K562 (cell line): ENCODE measurements around the gene MAP1LC3B2.

ENCODE experiments used
- CTCF ChIP-seq, 3 experiments: IDR thresholded peaks in 2 of 3; conservative IDR thresholded peaks in 1 of 3; 2 replicates each; pipeline ENCODE4 v1.5.1; 2011 to 2012; ENCODE audit warnings: low read length in 3 of 3, mild to moderate bottlenecking in 3 of 3, control low read depth in 2 of 3, improper control_type of control experiment in 1 of 3, inconsistent platforms in 1 of 3, low read depth in 1 of 3, mixed read lengths in 1 of 3, moderate library complexity in 1 of 3; ENCODE audit not compliant: insufficient read depth in 2 of 3
- ELF4 ChIP-seq: fragments of 450-650 bp; formaldehyde crosslinking; IDR thresholded peaks from 2 replicates; pipeline ENCODE4 v1.4.0; 2022; ENCODE audit warnings: missing genetic modification characterization
- IRF1 ChIP-seq: sonication (generic); formaldehyde crosslinking; IDR thresholded peaks from 2 replicates; pipeline ENCODE4 v1.8.0; 2022; ENCODE audit warnings: missing genetic modification reagents, mild to moderate bottlenecking, borderline replicate concordance
- POLR2A ChIP-seq: fragments of 450-650 bp; conservative IDR thresholded peaks from 2 replicates; pipeline ENCODE4 v1.6.1; 2016
- POLR2AphosphoS2 ChIP-seq: IDR thresholded peaks from 2 replicates; pipeline ENCODE4 v1.6.1; 2012; ENCODE audit warnings: low read length, improper control_type of control experiment
- PRPF4 ChIP-seq: fragments of 200-400 bp; formaldehyde crosslinking; IDR thresholded peaks from one replicate; pipeline ENCODE4 v1.6.1; 2017; ENCODE audit warnings: low read length, low read depth, mild to moderate bottlenecking; ENCODE audit not compliant: insufficient read depth, poor library complexity, severe bottlenecking
- SMAD1 ChIP-seq: fragments of 150-350 bp; IDR thresholded peaks from 2 replicates; pipeline ENCODE4 v1.6.1; 2014; ENCODE audit warnings: low read length, low read depth; ENCODE audit not compliant: partially characterized antibody
- TEAD1 ChIP-seq, 2 experiments: fragments of 450-650 bp in 1 of 2; sonication (generic) in 1 of 2; formaldehyde crosslinking; IDR thresholded peaks; 2 replicates each; pipeline versions ENCODE4 v1.4.0 to v1.8.0; 2020 to 2022; ENCODE audit warnings: mild to moderate bottlenecking in 2 of 2, missing genetic modification reagents in 1 of 2
- THRA ChIP-seq: fragments of 450-650 bp; IDR thresholded peaks from 2 replicates; pipeline ENCODE4 v1.6.1; 2017; ENCODE audit warnings: mild to moderate bottlenecking, moderate library complexity
- USF2 ChIP-seq: sonication (generic); formaldehyde crosslinking; IDR thresholded peaks from 2 replicates; pipeline ENCODE4 v1.5.0; 2020; ENCODE audit warnings: missing genetic modification reagents
- ZNF780A ChIP-seq: fragments of 250-450 bp; sonication (Bioruptor Pico); IDR thresholded peaks from 2 replicates; pipeline ENCODE4 v1.5.0; 2021; ENCODE audit warnings: mild to moderate bottlenecking

- TF ChIP-seq CTCF (IDR thresholded peaks at IDR 0.05 in 2 of 3, conservative IDR thresholded peaks at IDR 0.05 in 1 of 3; ENCODE audit: insufficient read depth in 2 of 3, low read depth in 1 of 3, low read length in 3 of 3) = no peak
- no peak for TF ChIP-seq USF2 (CRISPR knock-in tag)
- TF ChIP-seq SMAD1 = no peak
- TF ChIP-seq IRF1 (CRISPR knock-in tag) = no peak
- no peak for TF ChIP-seq THRA
- TF ChIP-seq POLR2AphosphoS2 = no peak
- no peak for TF ChIP-seq ELF4 (CRISPR knock-in tag)
- no peak for TF ChIP-seq POLR2A
- no peak for TF ChIP-seq ZNF780A (CRISPR knock-in tag)
- TF ChIP-seq TEAD1 (CRISPR knock-in tag; IDR thresholded peaks at IDR 0.05) = no peak
- TF ChIP-seq PRPF4 = no peak
These were observed 18.0 kb downstream of the MAP1LC3B2 start for GRCh38 chr12:116577154-116577561.
